Cardiac fibroblast (primary cell): ENCODE measurements around the gene PLCE1.

Experiments
- DNase-seq, 2 donors: peaks; one replicate each; pipeline versions ENCODE4 v3.0.0 to v3.0.0-alpha.2; 2010; ENCODE audit warnings: low read depth in 2 of 2
- H3K4me3 ChIP-seq, 2 donors: replicated peaks in 1 of 2; 1 replicate in 1 of 2; 2 replicates in 1 of 2; pipeline ENCODE4 v1.5.1; 2011; ENCODE audit warnings: low read depth in 2 of 2, low read length in 2 of 2, mild to moderate bottlenecking in 2 of 2, moderate library complexity in 1 of 2
- CTCF ChIP-seq: IDR thresholded peaks from one replicate; pipeline ENCODE4 v1.5.1; 2011; ENCODE audit warnings: low read depth, mild to moderate bottlenecking, low read length, inconsistent platforms

PLCE1 gene

GRCh38 chr10:93992400-93993030 is 1.2 kb upstream of the PLCE1 start:
- TF ChIP-seq CTCF = peak; percentile 28
- peak; percentile 21 to 40 for DNase-seq
- H3K4me3 ChIP-seq = no peak overlapping the region

GRCh38 chr10:93993414-93993781 is 333 bp upstream of the PLCE1 start:
- no peak for TF ChIP-seq CTCF
- no peak for DNase-seq
- peak overlapping the region; percentile 46 to 69 for H3K4me3 ChIP-seq

GRCh38 chr10:93994438-93994801 is 689 bp downstream of the PLCE1 start:
- TF ChIP-seq CTCF = no peak
- H3K4me3 ChIP-seq = peak overlapping the region; percentile 69 to 85
- DNase-seq = peak in 1 of 2 donors; percentile 22

GRCh38 chr10:93995182-93995581 is 1.5 kb downstream of the PLCE1 start:
- DNase-seq = no peak
- H3K4me3 ChIP-seq = no peak overlapping the region
- TF ChIP-seq CTCF = no peak

- H3K4me3 ChIP-seq = no peak overlapping the region
- DNase-seq = peak; percentile 58 to 62
- TF ChIP-seq CTCF = no peak
Observed at GRCh38 chr10:93995598-93996271, 2.0 kb downstream of the PLCE1 start.

- no peak for TF ChIP-seq CTCF
- no peak overlapping the region for H3K4me3 ChIP-seq
- DNase-seq = no peak
Observed at GRCh38 chr10:93996551-93996950, 2.8 kb downstream of the PLCE1 start.
